K562 (cell line): ENCODE results near the gene FBXO27. TPM values are rescaled to one million over a fixed set of nuclear protein-coding genes. Genes with fewer than 3 reads are reported as not detected.
A peak's percentile ranks its signal among the peaks of the same experiment; 100 is the strongest.

Experiments
- ATAC-seq: fragments of 200-7000 bp; cut with Tn5 transposase; 3 replicates; pipeline ENCODE4 v1.9.1; 2020; ENCODE audit warnings: moderate library complexity
- BruUV-seq: library from RNA; stranded (reverse); fragments of 400-500 nt; replicated peaks from 2 replicates; lab custom pipeline; 2021; lab: Mats Ljungman, UMichigan
- CTCF ChIA-PET: fragments of 300-600 bp; formaldehyde crosslinking; extraction: SDS; loops from one replicate; lab custom pipeline; 2021; ENCODE audit warnings: low intra/inter-chr PET ratio; lab: Yijun Ruan, JAX
- POLR2A ChIA-PET: fragments of 300-600, 350-650 bp; sonication (Branson Sonifier 250); formaldehyde crosslinking; extraction: SDS; loops from one replicate; lab custom pipeline; 2021; ENCODE audit warnings: antibody characterized with exemption, inconsistent platforms; lab: Yijun Ruan, JAX
- DNase-seq, 4 experiments: peaks; one replicate each; pipeline versions ENCODE4 v3.0.0 to v3.0.0-alpha.2; 2011 to 2018; ENCODE audit warnings: low spot score in 3 of 4, mixed read lengths in 3 of 4; ENCODE audit errors: extremely low read depth in 1 of 4
- FAIRE-seq: peaks from 2 replicates; lab custom pipeline; 2011; peaks lifted over from hg19 to GRCh38; lab: Jason Lieb, UNC
- H2AFZ ChIP-seq: 2 replicates; pipeline ENCODE4 v1.6.0; 2011; ENCODE audit warnings: low read depth, low read length, control low read depth, inconsistent platforms
- H3K27ac ChIP-seq: fragments of 200-600 bp; 3 replicates; pipeline ENCODE4 v1.8.0; 2011; ENCODE audit warnings: low read depth, mild to moderate bottlenecking, control low read depth, inconsistent platforms, low read length, moderate library complexity, mixed read lengths; ENCODE audit errors: extremely low read depth
- H3K27me3 ChIP-seq, 2 experiments: fragments of 300-600 bp in 1 of 2; 2 replicates in 1 of 2; 3 replicates in 1 of 2; pipeline versions ENCODE4 v1.6.0 to v1.8.0; 2011; ENCODE audit warnings: inconsistent platforms in 2 of 2, low read length in 2 of 2, mild to moderate bottlenecking in 1 of 2, mixed read lengths in 1 of 2, moderate library complexity in 1 of 2; ENCODE audit not compliant: control insufficient read depth in 2 of 2, insufficient read depth in 2 of 2
- H3K36me3 ChIP-seq: fragments of 300-600 bp; 3 replicates; pipeline ENCODE4 v1.8.0; 2011; ENCODE audit warnings: mild to moderate bottlenecking, low read length, inconsistent platforms; ENCODE audit not compliant: control insufficient read depth, insufficient read depth
- H3K4me1 ChIP-seq, 2 experiments: fragments of 200-600 bp in 1 of 2; replicated peaks in 1 of 2; 2 replicates in 1 of 2; 3 replicates in 1 of 2; pipeline versions ENCODE4 v1.5.1 to v1.8.0; 2011; ENCODE audit warnings: inconsistent platforms in 2 of 2, low read length in 2 of 2, mild to moderate bottlenecking in 1 of 2, mixed read lengths in 1 of 2, moderate library complexity in 1 of 2; ENCODE audit not compliant: control insufficient read depth in 2 of 2, insufficient read depth in 2 of 2
- H3K4me2 ChIP-seq: 2 replicates; pipeline ENCODE4 v1.6.1; 2011; ENCODE audit warnings: low read length, control low read depth, inconsistent platforms, mixed read lengths; ENCODE audit not compliant: insufficient read depth
- H3K4me3 ChIP-seq: fragments of 200-600 bp; sonication (generic), shearing (Covaris generic); 2 replicates; pipeline ENCODE4 v1.5.1; 2016; ENCODE audit warnings: control low read depth, inconsistent platforms
- H3K79me2 ChIP-seq: fragments of 200-600 bp; 3 replicates; pipeline ENCODE4 v1.8.0; 2011; ENCODE audit warnings: low read length, inconsistent platforms; ENCODE audit not compliant: control insufficient read depth, insufficient read depth
- H3K9ac ChIP-seq, 2 experiments: 2 replicates each; pipeline versions ENCODE4 v1.6.0 to v1.6.1; 2011; ENCODE audit warnings: low read depth in 2 of 2, low read length in 2 of 2, control low read depth in 1 of 2, inconsistent platforms in 1 of 2, mild to moderate bottlenecking in 1 of 2, mixed read lengths in 1 of 2; ENCODE audit not compliant: insufficient read depth in 1 of 2
- H3K9me1 ChIP-seq: one replicate; pipeline ENCODE4 v1.6.0; 2011; ENCODE audit warnings: inconsistent platforms, mild to moderate bottlenecking, low read length, moderate library complexity; ENCODE audit not compliant: control insufficient read depth, insufficient read depth
- H3K9me3 ChIP-seq: replicated peaks from 2 replicates; pipeline ENCODE4 v1.5.1; 2011; ENCODE audit warnings: low read depth, low read length, inconsistent platforms; ENCODE audit not compliant: control insufficient read depth, insufficient read depth
- H4K20me1 ChIP-seq: replicated peaks from 2 replicates; pipeline ENCODE4 v1.6.1; 2011; ENCODE audit warnings: low read length, inconsistent platforms, mixed read lengths; ENCODE audit not compliant: control insufficient read depth, insufficient read depth
- BRD9 ChIP-seq: fragments of 450-650 bp; IDR thresholded peaks from 2 replicates; pipeline ENCODE4 v1.6.1; 2018; ENCODE audit warnings: low read depth; ENCODE audit not compliant: partially characterized antibody
- CBX8 ChIP-seq: fragments of 200-600 bp; sonication (generic); IDR thresholded peaks from 2 replicates; pipeline ENCODE4 v1.6.1; 2012; ENCODE audit warnings: borderline replicate concordance, mixed run types, low read depth, mild to moderate bottlenecking, moderate library complexity, mixed read lengths, low read length, control low read depth, inconsistent platforms; ENCODE audit not compliant: poor library complexity, severe bottlenecking; ENCODE audit errors: extremely low read depth
- CHD2 ChIP-seq: IDR thresholded peaks from 2 replicates; pipeline ENCODE4 v1.6.1; 2011; ENCODE audit warnings: low read depth, low read length
- DMBX1 ChIP-seq: fragments of 250-450 bp; sonication (Bioruptor Pico); IDR thresholded peaks from 2 replicates; pipeline ENCODE4 v1.8.0; 2022; ENCODE audit warnings: inconsistent platforms, mild to moderate bottlenecking, moderate library complexity, borderline replicate concordance
- GTF2F1 ChIP-seq: IDR thresholded peaks from 2 replicates; pipeline ENCODE4 v1.6.1; 2011; ENCODE audit warnings: low read depth, low read length, improper control_type of control experiment
- HEY1 ChIP-seq: fragments of 250-450 bp; sonication (Bioruptor Pico); IDR thresholded peaks from 2 replicates; pipeline ENCODE4 v1.5.0; 2020; ENCODE audit warnings: mild to moderate bottlenecking, moderate library complexity, borderline replicate concordance
- KLF6 ChIP-seq: fragments of 250-450 bp; sonication (Bioruptor Pico); IDR thresholded peaks from 2 replicates; pipeline ENCODE4 v1.4.0; 2020; ENCODE audit warnings: mild to moderate bottlenecking, moderate library complexity, borderline replicate concordance
- LARP7 ChIP-seq: fragments of 450-650 bp; IDR thresholded peaks from 2 replicates; pipeline ENCODE4 v1.6.1; 2016
- MBD2 ChIP-seq: sonication (generic); IDR thresholded peaks from 2 replicates; pipeline ENCODE4 v1.6.1; 2016; ENCODE audit warnings: low read depth, borderline replicate concordance
- NCOR1 ChIP-seq: fragments of 450-650 bp; IDR thresholded peaks from 2 replicates; pipeline ENCODE4 v1.6.1; 2016; ENCODE audit warnings: mild to moderate bottlenecking, moderate library complexity
- NFYB ChIP-seq: IDR thresholded peaks from 2 replicates; pipeline ENCODE4 v1.6.1; 2011; ENCODE audit warnings: mild to moderate bottlenecking, moderate library complexity; ENCODE audit not compliant: insufficient read length; ENCODE audit errors: extremely low read depth
- PCBP1 ChIP-seq: fragments of 200-400 bp; formaldehyde crosslinking; IDR thresholded peaks from 2 replicates; pipeline ENCODE4 v1.6.1; 2018; ENCODE audit warnings: mild to moderate bottlenecking, low read depth, low read length; ENCODE audit not compliant: poor library complexity, severe bottlenecking
- PML ChIP-seq: IDR thresholded peaks from 2 replicates; pipeline ENCODE4 v1.6.1; 2012; ENCODE audit warnings: low read length, inconsistent platforms
- SMAD3 ChIP-seq: fragments of 450-650 bp; formaldehyde crosslinking; conservative IDR thresholded peaks from 2 replicates; pipeline ENCODE4 v1.4.0; 2020; ENCODE audit warnings: mild to moderate bottlenecking
- SREBF1 ChIP-seq: fragments of 150-350 bp; IDR thresholded peaks from 2 replicates; pipeline ENCODE4 v1.6.1; 2014; ENCODE audit warnings: antibody characterized with exemption, low read depth, low read length, borderline replicate concordance
- THRAP3 ChIP-seq: fragments of 450-650 bp; IDR thresholded peaks from 2 replicates; pipeline ENCODE4 v1.6.1; 2016; ENCODE audit warnings: mild to moderate bottlenecking, inconsistent platforms, borderline replicate concordance
- XRCC3 ChIP-seq: fragments of 450-650 bp; IDR thresholded peaks from 2 replicates; pipeline ENCODE4 v1.6.1; 2017; ENCODE audit warnings: mild to moderate bottlenecking, moderate library complexity
- ZFX ChIP-seq: sonication (generic); formaldehyde crosslinking; IDR thresholded peaks from 2 replicates; pipeline ENCODE4 v1.8.0; 2022; ENCODE audit warnings: mild to moderate bottlenecking, missing genetic modification reagents, moderate library complexity
- ZNF232 ChIP-seq: sonication (generic); formaldehyde crosslinking; IDR thresholded peaks from 2 replicates; pipeline ENCODE4 v1.8.0; 2022; ENCODE audit warnings: mild to moderate bottlenecking, missing genetic modification reagents
- WGBS: fragments of 100-300 bp; shearing (Covaris generic); methylation state at CpG from one replicate; pipeline ENCODE4 v1.1.6; 2016; ENCODE audit warnings: low coverage, mixed read lengths; ENCODE audit not compliant: insufficient coverage; ENCODE audit errors: missing lambda C conversion rate; 5-methylcytosine and 5-hydroxymethylcytosine counted together
- in situ Hi-C: fragments of 300-500 bp; cut with MboI; formaldehyde crosslinking; loops from 4 replicates; pipeline ENCODE4 v1.15.0; 2018; ENCODE audit warnings: inconsistent platforms, mixed read lengths
- intact Hi-C: fragments of 100-400 bp; cut with micrococcal nuclease; formaldehyde crosslinking; loops from 2 replicates; pipeline ENCODE4 v1.14.2; 2022
- polyA plus RNA-seq, 8 experiments: library from polyadenylated mRNA; depleted of rRNA in 4 of 8; stranded (reverse) in 5 of 8; unstranded in 3 of 8; fragments of >200 nt; fragmentation: Nextera tagmentation in 2 of 8; fragmentation: Illumina TruSeq in 1 of 8; extraction: Ambion mirVana in 2 of 8; extraction: Trizol in 1 of 8; gene quantifications; 2 replicates each; pipeline versions ENCODE4 v1.2.1 to v1.2.3, GENCODE V29; 2011 to 2014; ENCODE audit warnings: inconsistent platforms in 1 of 8, missing spikeins in 1 of 8
- total RNA-seq, 7 experiments: library from RNA; depleted of rRNA in 6 of 7; stranded (reverse); fragments of >200 nt in 6 of 7; fragmentation: Illumina TruSeq in 2 of 7; extraction: Trizol in 2 of 7; gene quantifications; 2 replicates each; pipeline versions ENCODE4 v1.2.1 to v1.2.3, GENCODE V29; 2011 to 2021; ENCODE audit warnings: low replicate concordance in 1 of 7
- TF ChIP-seq, protein P1 (sequence below): fragments of 250-450 bp; sonication (Bioruptor Pico); IDR thresholded peaks from 2 replicates; pipeline ENCODE4 v1.4.0; 2020; ENCODE audit warnings: borderline replicate concordance
- TF ChIP-seq, protein P2 (sequence below): IDR thresholded peaks from 3 replicates; pipeline ENCODE4 v1.6.1; 2011; ENCODE audit warnings: borderline replicate concordance, mild to moderate bottlenecking; ENCODE audit not compliant: insufficient read length, insufficient read depth

The FBXO27 gene
- total and polyA plus RNA-seq, 9 of the 15 experiments (the other 6 are each of a cell fraction or from before 2014, with no cell fraction given), result 1.8 to 11.0 (median 6.3) TPM

DNA sequence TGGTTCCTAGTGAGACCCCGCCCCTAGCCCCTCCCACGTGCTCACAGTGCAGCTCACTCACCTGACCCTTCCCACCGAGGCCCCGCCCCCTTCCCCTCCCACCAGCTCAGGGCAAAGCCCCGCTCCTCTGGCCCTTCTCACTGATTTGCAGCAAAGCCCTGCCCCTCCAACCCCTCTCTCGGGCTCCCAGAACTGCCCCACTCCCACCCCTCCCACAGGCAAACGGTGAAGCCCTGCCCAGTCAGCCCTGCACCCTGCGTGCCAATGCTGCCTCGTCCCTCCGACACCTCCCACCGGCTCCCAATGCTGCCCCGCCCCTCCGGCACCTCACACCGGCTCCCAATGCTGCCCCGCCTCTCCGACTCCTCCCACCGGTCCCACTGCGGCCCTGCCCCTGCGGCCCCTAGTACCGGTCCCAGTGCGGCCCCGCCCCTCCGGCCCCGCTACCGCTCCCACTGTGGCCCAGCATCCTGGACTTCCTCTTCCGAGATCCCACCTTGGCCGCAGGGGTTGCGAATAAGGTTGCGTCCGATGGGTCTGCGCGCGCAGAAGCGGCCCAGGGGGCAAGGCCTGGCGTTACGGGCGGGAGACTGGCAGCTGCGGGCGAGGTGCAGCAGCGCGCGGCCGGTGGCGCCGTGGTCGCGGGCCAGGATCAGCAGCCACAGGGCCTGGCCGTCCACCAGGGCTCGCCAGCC, 834 bp downstream of the FBXO27 start:
- no peaks in the 10 kb centered on the region for H3K36me3 ChIP-seq
- H3K9ac ChIP-seq, result peak overlapping the region; percentile 62 to 90
- peak overlapping the region; percentile 82 for H2AFZ ChIP-seq
- H3K27ac ChIP-seq, result peak overlapping the region; percentile 64; the same call in 1 of the 3 replicates
- H3K9me3 ChIP-seq, result no peaks in the 10 kb centered on the region
- no peaks in the 10 kb centered on the region for H4K20me1 ChIP-seq
- no peaks in the 10 kb centered on the region for H3K27me3 ChIP-seq
- WGBS, result 0% methylated on average over 24 of the region's 49 CpGs
- BruUV-seq, result no TSS peak
- H3K4me1 ChIP-seq, result peaks cover 7 to 23% of the 10 kb centered on the region in 2 experiments; a peak in 4 of 5 replicates
- no peaks in the 10 kb centered on the region for H3K79me2 ChIP-seq
- POLR2A ChIA-PET, result interaction anchor here (0.6 to 0.8 kb wide), 5 partner anchors 14 to 512 kb away, joined by 3 read pairs; no protein-coding TSS in a partner anchor
- H3K9me1 ChIP-seq, result no peaks in the 10 kb centered on the region
- peak overlapping the region; percentile 54 for H3K4me3 ChIP-seq
- CTCF ChIA-PET, result interaction anchor here (0.8 kb wide), 1 partner anchor 487 kb away, joined by 3 read pairs; no protein-coding TSS in a partner anchor
- ATAC-seq, result peak; percentile 98
- FAIRE-seq, result peak; percentile 89
- intact Hi-C loops (loop anchor here (2.0 to 5.0 kb wide), 2 partner anchors 54 to 69 kb away; partner anchors contain the start of gene FBXO17), in situ Hi-C loops (no loop called here)
- H3K4me2 ChIP-seq, result peak overlapping the region; percentile 86
- DNase-seq, result peak; percentile 95 to 97 (median 96)
- TF ChIP-seq THRAP3, result no peak
- TF ChIP-seq NFYB, result no peak
- TF ChIP-seq ZFX, result peak; percentile 84
- TF ChIP-seq GTF2F1, result no peak
- TF ChIP-seq CBX8, result no peak
- no peak for TF ChIP-seq DMBX1 (CRISPR knock-in tag)
- TF ChIP-seq, protein P1, sequence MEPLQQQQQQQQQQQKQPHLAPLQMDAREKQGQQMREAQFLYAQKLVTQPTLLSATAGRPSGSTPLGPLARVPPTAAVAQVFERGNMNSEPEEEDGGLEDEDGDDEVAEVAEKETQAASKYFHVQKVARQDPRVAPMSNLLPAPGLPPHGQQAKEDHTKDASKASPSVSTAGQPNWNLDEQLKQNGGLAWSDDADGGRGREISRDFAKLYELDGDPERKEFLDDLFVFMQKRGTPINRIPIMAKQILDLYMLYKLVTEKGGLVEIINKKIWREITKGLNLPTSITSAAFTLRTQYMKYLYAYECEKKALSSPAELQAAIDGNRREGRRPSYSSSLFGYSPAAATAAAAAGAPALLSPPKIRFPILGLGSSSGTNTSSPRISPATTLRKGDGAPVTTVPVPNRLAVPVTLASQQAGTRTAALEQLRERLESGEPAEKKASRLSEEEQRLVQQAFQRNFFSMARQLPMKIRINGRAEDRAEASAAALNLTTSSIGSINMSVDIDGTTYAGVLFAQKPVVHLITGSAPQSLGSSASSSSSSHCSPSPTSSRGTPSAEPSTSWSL, result no peak
- 0 out of 2 replicates have a peak, but pooled peaks have one; percentile 30 for TF ChIP-seq MBD2
- TF ChIP-seq, protein P2, sequence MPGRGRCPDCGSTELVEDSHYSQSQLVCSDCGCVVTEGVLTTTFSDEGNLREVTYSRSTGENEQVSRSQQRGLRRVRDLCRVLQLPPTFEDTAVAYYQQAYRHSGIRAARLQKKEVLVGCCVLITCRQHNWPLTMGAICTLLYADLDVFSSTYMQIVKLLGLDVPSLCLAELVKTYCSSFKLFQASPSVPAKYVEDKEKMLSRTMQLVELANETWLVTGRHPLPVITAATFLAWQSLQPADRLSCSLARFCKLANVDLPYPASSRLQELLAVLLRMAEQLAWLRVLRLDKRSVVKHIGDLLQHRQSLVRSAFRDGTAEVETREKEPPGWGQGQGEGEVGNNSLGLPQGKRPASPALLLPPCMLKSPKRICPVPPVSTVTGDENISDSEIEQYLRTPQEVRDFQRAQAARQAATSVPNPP, result no peak
- no peak for TF ChIP-seq BRD9
- TF ChIP-seq PCBP1, result no peak
- no peak for TF ChIP-seq HEY1 (CRISPR knock-in tag)
- TF ChIP-seq KLF6 (CRISPR knock-in tag), result no peak
- no peak for TF ChIP-seq NCOR1
- no peak for TF ChIP-seq SMAD3
- TF ChIP-seq LARP7, result no peak
- no peak for TF ChIP-seq XRCC3
- TF ChIP-seq PML, result no peak
- no peak for TF ChIP-seq SREBF1
- TF ChIP-seq CHD2, result no peak
- no peak for TF ChIP-seq ZNF232 (CRISPR knock-in tag)
